Measurements from ENCODE around the gene HLA-DOA.

DNA sequence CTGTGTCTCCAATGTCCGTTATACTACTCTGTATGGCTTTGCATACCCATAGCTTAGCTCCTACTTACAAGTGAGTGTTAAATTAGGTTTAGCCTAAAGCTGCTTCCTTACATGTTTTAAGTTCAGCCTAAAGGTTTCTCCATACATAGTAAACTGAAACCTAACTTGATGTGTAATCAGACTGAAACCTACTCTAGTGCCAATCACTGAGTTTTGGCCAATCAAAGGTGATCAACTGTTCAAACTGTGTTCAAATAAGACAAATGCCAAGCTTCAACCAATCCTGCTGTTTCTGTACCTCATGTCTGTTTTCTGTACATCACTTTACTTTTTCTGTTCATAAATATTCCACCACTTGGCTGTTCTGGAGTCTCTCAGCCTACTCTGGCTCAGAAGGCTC lies 20.0 kb downstream of the HLA-DOA start:
- TF ChIP-seq RBAK (tag by site-specific recombination; IDR thresholded peaks at IDR 0.05), result no peak
- TF ChIP-seq, protein P1, sequence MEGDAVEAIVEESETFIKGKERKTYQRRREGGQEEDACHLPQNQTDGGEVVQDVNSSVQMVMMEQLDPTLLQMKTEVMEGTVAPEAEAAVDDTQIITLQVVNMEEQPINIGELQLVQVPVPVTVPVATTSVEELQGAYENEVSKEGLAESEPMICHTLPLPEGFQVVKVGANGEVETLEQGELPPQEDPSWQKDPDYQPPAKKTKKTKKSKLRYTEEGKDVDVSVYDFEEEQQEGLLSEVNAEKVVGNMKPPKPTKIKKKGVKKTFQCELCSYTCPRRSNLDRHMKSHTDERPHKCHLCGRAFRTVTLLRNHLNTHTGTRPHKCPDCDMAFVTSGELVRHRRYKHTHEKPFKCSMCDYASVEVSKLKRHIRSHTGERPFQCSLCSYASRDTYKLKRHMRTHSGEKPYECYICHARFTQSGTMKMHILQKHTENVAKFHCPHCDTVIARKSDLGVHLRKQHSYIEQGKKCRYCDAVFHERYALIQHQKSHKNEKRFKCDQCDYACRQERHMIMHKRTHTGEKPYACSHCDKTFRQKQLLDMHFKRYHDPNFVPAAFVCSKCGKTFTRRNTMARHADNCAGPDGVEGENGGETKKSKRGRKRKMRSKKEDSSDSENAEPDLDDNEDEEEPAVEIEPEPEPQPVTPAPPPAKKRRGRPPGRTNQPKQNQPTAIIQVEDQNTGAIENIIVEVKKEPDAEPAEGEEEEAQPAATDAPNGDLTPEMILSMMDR (tag by site-specific recombination; IDR thresholded peaks at IDR 0.05), result no peak
- TF ChIP-seq KLF16 (tag by site-specific recombination; IDR thresholded peaks at IDR 0.05), result no peak
- TF ChIP-seq SP2 (tag by site-specific recombination; IDR thresholded peaks at IDR 0.05), result 0 out of 2 replicates have a peak, but pooled peaks have one; percentile 19
- no peak for TF ChIP-seq ZNF394 (tag by site-specific recombination; IDR thresholded peaks at IDR 0.05; ENCODE audit: borderline replicate concordance)
- no peak for TF ChIP-seq ZNF146 (tag by site-specific recombination; IDR thresholded peaks at IDR 0.05)
- no peak for TF ChIP-seq KLF10 (tag by site-specific recombination; IDR thresholded peaks at IDR 0.05)
- TF ChIP-seq, protein P2, sequence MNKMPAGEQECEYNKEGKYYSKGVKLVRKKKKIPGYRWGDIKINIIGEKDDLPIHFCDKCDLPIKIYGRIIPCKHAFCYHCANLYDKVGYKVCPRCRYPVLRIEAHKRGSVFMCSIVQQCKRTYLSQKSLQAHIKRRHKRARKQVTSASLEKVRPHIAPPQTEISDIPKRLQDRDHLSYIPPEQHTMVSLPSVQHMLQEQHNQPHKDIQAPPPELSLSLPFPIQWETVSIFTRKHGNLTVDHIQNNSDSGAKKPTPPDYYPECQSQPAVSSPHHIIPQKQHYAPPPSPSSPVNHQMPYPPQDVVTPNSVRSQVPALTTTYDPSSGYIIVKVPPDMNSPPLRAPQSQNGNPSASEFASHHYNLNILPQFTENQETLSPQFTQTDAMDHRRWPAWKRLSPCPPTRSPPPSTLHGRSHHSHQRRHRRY (tag by site-specific recombination; IDR thresholded peaks at IDR 0.05), result no peak
- TF ChIP-seq MEIS1 (CRISPR knock-in tag; IDR thresholded peaks at IDR 0.05; ENCODE audit: borderline replicate concordance), result no peak
- no peak for TF ChIP-seq ZBTB49 (tag by site-specific recombination; IDR thresholded peaks at IDR 0.05; ENCODE audit: low read depth)
- TF ChIP-seq, protein P3, sequence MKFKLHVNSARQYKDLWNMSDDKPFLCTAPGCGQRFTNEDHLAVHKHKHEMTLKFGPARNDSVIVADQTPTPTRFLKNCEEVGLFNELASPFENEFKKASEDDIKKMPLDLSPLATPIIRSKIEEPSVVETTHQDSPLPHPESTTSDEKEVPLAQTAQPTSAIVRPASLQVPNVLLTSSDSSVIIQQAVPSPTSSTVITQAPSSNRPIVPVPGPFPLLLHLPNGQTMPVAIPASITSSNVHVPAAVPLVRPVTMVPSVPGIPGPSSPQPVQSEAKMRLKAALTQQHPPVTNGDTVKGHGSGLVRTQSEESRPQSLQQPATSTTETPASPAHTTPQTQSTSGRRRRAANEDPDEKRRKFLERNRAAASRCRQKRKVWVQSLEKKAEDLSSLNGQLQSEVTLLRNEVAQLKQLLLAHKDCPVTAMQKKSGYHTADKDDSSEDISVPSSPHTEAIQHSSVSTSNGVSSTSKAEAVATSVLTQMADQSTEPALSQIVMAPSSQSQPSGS (tag by site-specific recombination; IDR thresholded peaks at IDR 0.05; ENCODE audit: low read depth), result no peak
- TF ChIP-seq, protein P4, sequence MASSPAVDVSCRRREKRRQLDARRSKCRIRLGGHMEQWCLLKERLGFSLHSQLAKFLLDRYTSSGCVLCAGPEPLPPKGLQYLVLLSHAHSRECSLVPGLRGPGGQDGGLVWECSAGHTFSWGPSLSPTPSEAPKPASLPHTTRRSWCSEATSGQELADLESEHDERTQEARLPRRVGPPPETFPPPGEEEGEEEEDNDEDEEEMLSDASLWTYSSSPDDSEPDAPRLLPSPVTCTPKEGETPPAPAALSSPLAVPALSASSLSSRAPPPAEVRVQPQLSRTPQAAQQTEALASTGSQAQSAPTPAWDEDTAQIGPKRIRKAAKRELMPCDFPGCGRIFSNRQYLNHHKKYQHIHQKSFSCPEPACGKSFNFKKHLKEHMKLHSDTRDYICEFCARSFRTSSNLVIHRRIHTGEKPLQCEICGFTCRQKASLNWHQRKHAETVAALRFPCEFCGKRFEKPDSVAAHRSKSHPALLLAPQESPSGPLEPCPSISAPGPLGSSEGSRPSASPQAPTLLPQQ (tag by site-specific recombination; IDR thresholded peaks at IDR 0.05), result no peak
- TF ChIP-seq, protein P5, sequence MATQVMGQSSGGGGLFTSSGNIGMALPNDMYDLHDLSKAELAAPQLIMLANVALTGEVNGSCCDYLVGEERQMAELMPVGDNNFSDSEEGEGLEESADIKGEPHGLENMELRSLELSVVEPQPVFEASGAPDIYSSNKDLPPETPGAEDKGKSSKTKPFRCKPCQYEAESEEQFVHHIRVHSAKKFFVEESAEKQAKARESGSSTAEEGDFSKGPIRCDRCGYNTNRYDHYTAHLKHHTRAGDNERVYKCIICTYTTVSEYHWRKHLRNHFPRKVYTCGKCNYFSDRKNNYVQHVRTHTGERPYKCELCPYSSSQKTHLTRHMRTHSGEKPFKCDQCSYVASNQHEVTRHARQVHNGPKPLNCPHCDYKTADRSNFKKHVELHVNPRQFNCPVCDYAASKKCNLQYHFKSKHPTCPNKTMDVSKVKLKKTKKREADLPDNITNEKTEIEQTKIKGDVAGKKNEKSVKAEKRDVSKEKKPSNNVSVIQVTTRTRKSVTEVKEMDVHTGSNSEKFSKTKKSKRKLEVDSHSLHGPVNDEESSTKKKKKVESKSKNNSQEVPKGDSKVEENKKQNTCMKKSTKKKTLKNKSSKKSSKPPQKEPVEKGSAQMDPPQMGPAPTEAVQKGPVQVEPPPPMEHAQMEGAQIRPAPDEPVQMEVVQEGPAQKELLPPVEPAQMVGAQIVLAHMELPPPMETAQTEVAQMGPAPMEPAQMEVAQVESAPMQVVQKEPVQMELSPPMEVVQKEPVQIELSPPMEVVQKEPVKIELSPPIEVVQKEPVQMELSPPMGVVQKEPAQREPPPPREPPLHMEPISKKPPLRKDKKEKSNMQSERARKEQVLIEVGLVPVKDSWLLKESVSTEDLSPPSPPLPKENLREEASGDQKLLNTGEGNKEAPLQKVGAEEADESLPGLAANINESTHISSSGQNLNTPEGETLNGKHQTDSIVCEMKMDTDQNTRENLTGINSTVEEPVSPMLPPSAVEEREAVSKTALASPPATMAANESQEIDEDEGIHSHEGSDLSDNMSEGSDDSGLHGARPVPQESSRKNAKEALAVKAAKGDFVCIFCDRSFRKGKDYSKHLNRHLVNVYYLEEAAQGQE (tag by site-specific recombination; IDR thresholded peaks at IDR 0.05), result no peak
